ENCODE results near the gene THRB.
A peak's percentile ranks its signal among the peaks of the same experiment; 100 is the strongest.

The THRB gene

DNA sequence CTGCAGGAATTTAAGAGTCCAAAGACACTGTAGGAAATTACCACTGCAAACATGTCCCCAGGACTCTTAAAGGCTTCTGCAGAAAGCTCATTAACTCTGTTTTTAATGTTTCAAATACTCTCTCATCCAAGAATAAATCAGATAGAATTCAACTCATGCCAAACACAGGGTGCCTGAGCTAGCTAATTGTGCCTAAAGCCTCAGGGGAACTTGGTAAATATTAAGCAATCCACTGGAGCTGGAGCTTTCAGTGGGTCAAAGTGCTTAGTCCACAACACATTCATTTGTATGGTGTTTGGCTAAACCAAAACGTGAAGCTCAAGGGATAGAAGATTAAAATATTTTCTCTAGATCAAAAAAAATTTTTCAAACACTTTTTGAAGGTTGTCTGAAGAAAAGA lies 131.4 kb downstream of the THRB start:
- TF ChIP-seq, protein P1, sequence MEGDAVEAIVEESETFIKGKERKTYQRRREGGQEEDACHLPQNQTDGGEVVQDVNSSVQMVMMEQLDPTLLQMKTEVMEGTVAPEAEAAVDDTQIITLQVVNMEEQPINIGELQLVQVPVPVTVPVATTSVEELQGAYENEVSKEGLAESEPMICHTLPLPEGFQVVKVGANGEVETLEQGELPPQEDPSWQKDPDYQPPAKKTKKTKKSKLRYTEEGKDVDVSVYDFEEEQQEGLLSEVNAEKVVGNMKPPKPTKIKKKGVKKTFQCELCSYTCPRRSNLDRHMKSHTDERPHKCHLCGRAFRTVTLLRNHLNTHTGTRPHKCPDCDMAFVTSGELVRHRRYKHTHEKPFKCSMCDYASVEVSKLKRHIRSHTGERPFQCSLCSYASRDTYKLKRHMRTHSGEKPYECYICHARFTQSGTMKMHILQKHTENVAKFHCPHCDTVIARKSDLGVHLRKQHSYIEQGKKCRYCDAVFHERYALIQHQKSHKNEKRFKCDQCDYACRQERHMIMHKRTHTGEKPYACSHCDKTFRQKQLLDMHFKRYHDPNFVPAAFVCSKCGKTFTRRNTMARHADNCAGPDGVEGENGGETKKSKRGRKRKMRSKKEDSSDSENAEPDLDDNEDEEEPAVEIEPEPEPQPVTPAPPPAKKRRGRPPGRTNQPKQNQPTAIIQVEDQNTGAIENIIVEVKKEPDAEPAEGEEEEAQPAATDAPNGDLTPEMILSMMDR (IDR thresholded peaks at IDR 0.05; ENCODE audit: low read depth, low read length, missing control alignments), result no peak
- no peak for DNase-seq (ENCODE audit: extremely low read depth, low read depth)

DNA sequence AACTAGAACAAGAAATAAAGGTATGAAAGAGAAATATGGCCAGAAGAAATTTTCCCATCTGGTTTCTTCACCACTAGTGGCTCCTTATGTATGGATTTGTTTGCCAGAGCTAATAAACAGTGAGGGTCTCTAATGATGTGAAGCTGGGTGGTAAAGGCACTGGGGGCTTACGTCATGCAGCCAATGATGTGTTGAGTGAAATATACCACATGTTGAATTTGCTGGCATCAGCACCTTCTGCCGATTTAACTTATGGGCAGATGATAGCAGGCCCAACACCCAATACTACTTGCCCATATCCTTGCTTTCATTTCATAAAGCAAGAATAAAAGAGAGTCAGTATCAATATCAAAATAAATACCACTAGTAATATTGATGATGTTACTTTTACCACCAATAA lies 133.0 kb downstream of the THRB start:
- TF ChIP-seq, protein P1 (IDR thresholded peaks at IDR 0.05; ENCODE audit: low read depth, low read length, missing control alignments), result no peak

More for the DNA sequence above, 131.4 kb downstream of the THRB start:
- no peak overlapping the region for H3K4me3 ChIP-seq (replicated peaks; ENCODE audit: low read depth, low read length)

DNA sequence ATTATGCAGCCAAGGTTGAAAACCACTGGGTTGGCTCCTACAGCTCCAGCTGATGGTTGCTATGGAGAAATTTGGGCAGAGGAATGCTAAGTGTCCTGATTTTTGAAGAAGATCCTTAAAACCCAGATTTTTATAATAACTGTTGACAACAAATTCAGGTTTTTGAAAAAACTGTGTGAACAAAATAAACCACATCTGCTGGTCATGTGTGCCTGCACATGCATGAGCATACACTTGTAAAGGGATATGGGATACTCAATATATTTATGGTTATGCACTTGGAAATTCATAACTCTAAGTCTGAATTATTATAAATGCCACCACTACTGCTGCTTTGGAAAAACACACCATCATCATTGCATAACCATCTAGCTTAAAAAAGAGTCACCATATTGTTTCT lies 133.7 kb downstream of the THRB start:
- no peak overlapping the region for H3K4me3 ChIP-seq (replicated peaks; ENCODE audit: low read depth, low read length)
- TF ChIP-seq, protein P1 (IDR thresholded peaks at IDR 0.05; ENCODE audit: low read depth, low read length, missing control alignments), result no peak
- DNase-seq (ENCODE audit: extremely low read depth, low read depth), result no peak

More for the DNA sequence above, 133.0 kb downstream of the THRB start:
- no peak for DNase-seq (ENCODE audit: extremely low read depth, low read depth)
- H3K4me3 ChIP-seq (replicated peaks; ENCODE audit: low read depth, low read length), result no peak overlapping the region

DNA sequence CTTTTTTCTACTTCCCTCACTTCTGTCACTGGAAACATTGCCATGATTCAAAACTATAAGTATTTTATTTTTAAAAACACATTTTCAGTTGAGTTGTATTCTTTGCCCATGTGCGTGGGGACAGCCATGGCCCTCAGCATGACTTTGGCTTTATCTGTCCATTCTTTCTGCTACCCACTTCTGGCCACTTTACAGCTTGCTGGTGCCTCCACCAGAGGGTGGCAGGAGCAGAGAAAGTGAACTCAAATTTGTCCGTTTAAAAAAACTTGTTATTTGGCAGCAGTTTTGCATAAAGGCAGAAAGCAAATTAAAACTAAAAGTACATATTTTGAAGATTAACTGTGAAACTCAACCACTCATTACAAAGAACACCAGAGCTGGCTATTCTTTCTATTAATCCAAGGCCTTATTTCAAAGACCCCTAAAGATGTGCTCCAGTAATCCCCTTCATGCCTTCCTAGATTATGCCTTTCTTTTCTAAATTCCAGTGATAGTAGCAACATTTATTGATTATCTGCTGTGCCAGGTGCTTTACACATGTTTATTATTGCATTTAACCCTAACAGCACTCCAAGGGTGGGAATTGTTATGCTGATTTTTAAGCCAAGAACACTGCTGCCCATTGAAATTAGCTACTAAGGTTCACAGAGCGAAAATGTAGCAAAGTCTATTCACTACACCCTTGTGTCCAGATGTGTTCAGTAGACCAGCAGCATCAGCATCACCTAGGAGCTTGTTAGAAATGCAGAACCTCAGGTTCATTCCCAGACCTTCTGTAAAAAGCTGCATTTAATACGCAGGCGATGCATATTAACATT lies 134.8 kb downstream of the THRB start:
- DNase-seq (ENCODE audit: extremely low read depth, low read depth), result no peak
- no peak overlapping the region for H3K4me3 ChIP-seq (replicated peaks; ENCODE audit: low read depth, low read length)
- TF ChIP-seq, protein P1 (IDR thresholded peaks at IDR 0.05; ENCODE audit: low read depth, low read length, missing control alignments), result peak; percentile 27

DNA sequence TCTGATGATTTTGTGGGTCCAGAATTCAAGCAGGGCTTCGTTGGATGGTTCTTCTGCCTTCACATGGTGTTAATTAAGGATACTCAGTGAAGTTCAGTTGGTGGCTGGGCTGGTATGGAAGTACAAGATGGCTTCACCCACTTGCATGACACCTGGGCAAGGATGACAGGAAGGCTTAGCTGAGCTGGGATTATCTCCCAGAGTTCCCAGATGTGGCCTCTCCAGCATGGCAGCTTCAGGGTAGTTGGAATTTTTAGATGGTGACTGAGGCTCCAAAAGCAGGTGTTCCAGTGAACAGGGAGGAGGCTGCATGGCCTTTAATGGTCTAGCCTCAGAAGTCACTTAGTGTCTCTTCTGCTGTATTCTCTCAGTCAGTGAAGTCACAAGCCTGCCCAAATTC lies 135.5 kb downstream of the THRB start:
- no peak overlapping the region for H3K4me3 ChIP-seq (replicated peaks; ENCODE audit: low read depth, low read length)
- TF ChIP-seq, protein P1 (IDR thresholded peaks at IDR 0.05; ENCODE audit: low read depth, low read length, missing control alignments), result no peak
- no peak for DNase-seq (ENCODE audit: extremely low read depth, low read depth)

DNA sequence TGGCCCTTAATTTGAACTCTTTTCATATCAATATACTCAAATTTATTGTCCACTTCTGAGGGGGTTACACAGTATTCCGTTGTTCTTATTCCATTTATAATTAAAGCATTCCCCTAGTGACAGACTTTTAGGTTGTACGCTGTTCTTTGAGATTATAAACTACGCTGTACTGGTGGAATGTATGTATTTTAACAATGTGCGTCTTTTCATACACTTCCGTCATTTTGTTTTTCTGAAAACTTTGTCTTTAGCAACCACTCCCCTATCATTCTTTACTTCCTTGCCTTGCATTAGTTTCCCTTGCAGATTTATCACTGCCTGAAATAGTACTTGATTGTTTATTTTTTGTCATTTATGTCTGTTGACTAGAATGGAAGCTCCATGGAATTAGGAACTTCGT lies 137.0 kb downstream of the THRB start:
- TF ChIP-seq, protein P1 (IDR thresholded peaks at IDR 0.05; ENCODE audit: low read depth, low read length, missing control alignments), result no peak
- no peak overlapping the region for H3K4me3 ChIP-seq (replicated peaks; ENCODE audit: low read depth, low read length)
- DNase-seq (ENCODE audit: extremely low read depth, low read depth), result no peak
